T-helper 1 cell treated with Interleukin-12 subunit alpha and Interleukin-12 subunit beta and Interleukin-4 antibody, amounts not matched to agents 30 ng/mL and 1 ng/mL, for 36 hours (primary cell): ENCODE measurements around the gene RER1. TPM values are rescaled to one million over a fixed set of nuclear protein-coding genes. Genes with fewer than 3 reads are reported as not detected.
"Not testable (repeated sequence)": the region's sequence is repeated elsewhere in the genome, so short reads cannot be mapped to it uniquely, and the experiment has no call there.

Experiments
- intact Hi-C: fragments of 100-400 bp; cut with micrococcal nuclease; formaldehyde crosslinking; loops from one replicate; pipeline ENCODE4 v1.15.1; 2024
- total RNA-seq: library from RNA; stranded (reverse); gene quantifications from 2 replicates; pipeline ENCODE4 v1.2.3, GENCODE V29; 2022

RER1 gene
- total RNA-seq, 1 donor from 2014 or later = 162 TPM

DNA sequence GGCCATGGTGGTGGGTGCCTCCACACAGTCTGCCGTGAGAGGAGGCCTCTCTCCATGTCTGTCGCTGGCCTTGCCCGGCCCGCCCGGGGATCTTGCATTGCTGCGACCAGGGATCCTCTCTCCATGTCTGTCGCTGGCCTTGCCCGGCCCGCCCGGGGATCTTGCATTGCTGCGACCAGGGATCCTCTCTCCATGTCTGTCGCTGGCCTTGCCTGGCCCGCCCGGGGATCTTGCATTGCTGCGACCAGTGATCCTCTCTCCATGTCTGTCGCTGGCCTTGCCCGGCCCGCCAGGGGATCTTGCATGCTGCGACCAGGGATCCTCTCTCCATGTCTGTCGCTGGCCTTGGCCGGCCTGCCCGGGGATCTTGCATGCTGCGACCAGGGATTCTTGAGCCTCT, 48.7 kb downstream of the RER1 start:
- intact Hi-C loops = not testable (repeated sequence)

DNA sequence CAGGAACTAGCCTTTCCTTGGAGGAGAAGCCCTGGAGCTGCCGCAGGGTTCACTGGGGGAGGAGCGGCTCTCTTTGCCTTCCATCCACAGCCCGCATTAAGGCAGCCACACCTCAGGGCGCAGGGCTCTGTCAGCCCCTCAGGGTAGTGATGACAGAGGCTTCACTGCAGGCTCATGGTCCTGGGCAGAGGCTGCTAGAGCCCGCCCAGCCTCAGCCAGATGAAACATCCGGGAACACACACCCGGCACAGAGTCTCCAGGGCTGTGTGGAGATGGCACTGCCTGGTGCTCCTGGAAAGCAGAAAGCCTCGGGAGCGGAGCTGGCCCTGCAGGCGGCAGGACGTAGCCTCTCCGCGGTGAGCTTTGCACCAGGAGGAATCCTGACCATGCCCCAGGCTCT, 50.1 kb downstream of the RER1 start:
- intact Hi-C loops = no loop called here

DNA sequence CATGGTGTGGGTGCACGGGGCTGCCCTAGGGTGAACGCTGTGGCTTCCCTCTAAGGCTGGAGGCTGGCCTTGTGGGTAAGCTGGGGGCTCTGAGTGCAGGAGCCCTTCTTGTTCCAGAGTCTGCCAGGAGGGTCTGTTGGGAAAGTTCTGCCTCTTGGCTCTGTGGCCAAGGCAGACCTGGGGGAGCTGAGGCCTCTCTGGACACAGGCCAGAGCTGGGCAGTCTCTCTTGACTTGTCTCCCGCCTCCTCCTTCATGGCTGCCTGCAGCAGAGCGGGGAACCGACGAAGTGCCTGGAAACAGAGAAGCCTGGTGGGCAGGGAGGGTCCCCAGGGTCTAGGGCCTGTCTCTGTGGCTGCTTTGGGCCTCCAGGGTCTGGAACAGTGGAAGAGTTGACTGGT, 51.0 kb downstream of the RER1 start:
- intact Hi-C loops = no loop called here

DNA sequence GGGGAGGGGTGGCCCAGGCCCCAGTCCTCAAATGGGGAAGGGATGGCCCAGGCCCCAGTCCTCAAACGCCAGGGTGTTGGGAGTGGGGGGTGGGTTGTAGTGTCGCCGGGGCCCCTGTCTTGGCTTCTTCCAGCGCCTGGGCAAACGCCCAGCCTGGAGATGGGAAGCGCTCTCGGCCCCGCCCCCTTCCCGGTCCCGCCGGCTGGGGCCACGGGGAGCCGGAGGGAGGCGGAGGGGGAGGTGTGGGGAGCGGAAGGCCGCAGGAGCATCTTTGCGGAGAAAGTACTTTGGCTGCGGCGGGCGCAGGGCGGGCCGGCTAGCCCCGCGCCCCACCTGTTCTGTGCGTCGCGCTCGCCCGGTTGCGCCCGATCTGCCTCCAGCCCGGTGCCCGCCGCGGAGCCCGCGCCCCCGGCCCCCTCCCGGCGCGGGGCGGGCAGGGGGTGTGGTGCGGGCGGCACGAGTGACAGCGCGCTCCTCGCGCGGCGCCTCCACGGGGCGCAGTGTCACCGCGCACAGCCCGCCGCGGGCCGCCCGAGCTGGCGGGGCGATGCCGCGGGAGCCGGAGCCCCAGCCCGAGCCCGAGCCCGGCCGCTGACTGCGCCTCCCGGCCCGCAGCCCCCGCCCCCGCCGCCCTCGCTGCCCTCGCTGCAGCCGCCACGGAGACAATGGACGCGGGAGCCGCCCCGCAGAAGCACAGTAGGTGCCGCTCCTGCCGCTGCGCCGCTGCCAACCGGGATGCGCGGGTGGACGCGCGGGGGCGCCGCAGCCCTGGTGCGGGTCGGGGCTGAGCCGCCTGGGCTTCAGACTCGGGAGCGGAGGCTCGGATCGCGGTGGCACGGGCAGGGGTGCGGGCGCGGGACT, 51.9 kb downstream of the RER1 start:
- intact Hi-C loops = no loop called here

DNA sequence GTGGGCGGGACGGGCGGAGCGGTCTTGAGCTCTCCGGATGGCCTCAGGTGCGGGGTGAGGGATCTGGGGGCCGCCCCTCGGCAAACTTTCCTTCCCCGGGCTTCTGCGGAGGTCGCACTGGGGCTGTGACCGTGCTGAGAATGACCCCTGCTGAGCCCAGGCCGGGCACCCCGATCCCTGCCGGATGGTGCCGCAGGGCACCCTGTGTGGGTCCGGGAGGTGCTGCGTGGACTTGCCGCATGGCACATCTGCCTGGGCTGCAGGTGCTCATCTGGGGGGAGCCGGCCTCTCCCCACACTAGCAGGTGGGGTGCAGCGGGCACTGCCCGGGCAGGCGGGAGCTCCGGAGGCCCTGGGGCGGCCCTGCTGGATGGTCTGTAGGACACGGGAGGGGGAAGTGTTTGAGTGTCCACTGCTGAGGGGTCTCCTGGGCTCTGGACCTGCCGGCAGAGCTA, 52.5 kb downstream of the RER1 start:
- intact Hi-C loops = no loop called here

DNA sequence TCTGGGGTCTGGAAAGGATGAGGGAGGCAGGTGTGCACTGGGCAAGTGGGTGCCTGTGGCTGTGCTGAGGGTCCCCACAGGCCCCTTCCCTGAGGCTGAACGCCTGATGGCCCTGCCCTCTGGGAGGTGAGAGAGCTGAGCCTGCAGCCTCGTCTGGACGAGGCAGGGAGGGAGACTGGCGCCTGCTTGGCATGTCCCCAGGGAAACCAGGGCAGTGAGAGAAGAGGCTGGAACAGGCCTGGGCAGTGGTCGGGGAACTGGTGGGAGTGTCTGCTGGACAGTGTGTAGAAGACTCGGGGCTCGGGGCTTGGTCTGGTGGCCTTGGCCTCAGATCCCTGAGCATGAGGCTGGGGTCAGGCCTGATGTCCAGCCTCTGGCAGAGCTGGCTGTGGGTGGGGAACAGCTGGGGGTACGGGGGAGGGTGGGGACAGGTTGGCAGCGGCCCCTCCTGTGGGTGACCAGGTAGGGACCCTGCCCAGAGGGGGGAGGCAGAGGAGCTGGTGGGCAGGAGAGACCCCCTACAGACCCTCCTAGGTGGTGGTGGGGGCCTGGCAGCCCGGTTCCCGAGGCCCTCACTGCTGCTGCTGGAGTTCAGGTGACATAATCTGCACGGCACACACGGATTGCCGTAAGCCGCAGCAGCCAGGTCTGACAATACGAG, 53.7 kb downstream of the RER1 start:
- intact Hi-C loops = no loop called here

DNA sequence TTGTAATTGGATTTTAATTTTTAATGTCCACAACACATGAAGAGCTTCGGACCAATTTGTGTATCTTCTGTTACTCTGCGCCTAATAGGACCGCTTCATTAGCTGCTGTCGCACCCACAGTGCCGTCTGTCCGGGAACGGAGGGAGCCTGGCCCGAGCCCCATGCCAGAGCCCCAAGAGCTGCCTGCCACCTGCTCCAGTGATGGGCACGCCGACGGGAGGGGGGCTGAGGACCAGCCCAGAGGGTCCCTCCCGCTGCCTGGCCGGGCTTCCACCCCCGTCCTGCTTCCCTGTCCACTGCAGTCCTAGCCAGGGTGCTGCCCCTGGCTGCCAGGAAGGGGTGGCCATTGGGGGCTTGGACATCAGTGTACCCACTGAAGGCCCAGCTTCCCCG, 54.2 kb downstream of the RER1 start:
- intact Hi-C loops = no loop called here

DNA sequence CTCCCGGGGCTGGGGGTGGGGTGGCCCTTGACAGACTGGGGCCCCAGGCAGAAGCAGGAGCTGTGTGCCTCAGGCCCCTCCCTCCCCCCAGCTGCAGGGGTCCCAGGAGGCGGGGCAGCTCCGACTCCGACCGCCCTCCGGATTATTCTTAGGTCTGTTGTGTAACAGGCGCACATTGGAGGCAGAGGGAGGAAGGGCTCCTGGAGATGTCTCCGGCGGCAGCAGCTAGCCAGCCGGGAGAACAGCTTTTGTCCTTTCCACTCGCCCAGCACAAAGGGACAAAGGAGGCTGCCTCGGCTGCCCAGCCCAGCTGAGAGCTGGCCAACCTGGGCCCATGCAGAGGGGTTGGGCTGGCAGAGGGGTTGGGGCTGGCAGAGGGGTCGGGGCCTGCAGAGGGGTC, 54.8 kb downstream of the RER1 start:
- intact Hi-C loops = no loop called here

DNA sequence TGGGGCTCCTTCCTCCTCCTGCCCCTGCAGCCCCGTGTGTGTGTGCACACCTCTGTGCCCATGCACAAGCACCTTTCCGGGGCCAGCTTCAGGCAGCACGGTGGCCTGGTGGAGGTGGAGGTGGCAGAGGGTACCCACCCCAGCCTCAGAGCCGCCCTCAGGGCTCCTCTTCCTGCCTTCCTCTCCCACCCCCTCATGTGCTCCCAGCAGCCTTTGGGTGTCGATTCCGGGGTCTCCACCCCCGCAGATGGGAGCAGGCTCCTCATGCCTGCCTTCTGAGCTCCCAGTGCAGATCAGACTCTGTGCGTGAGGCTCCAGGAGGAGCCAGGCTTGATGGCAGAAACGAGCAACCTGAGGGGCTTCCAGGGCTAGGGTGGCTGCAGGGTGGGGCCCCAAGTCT, 55.2 kb downstream of the RER1 start:
- intact Hi-C loops = no loop called here

DNA sequence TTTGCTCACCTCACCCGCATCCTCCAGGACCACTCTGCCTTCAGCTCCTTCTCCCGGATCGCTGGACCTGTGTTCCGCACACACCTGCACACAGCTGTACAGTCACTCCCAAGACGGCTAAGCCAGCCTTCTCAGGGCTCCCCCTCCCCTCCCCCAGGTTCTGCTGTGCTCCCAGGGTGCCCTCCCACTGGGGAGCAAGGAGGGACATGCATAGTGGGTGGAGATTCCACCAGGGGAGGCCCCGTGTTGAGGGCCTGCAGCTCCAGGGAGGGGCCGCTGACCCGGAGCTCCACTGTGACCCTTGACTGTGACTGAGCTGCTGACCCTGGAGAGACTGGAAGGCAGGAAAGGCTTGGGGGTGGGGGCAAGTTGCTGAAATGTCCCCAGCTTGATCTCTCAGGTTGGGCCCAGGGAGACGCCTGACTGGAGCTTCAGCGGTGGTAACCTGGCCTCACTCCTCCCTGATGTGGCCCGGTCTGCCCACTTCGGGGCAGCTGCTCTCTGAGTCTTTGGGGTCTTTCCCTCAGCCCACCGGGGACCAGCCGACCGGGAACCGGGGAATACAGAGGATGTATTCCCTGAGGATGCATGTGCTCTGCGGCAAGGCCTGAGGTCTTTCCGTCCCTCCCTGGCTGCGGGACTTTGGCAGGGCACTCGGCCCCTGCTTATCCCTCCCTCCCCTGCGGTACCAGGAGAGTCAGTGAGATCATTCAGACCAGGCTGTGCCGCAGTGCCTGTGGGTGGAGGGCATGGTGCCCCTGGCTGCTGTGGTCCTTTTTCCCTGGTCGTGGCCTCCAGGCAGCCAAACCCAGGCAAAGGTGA, 55.8 kb downstream of the RER1 start:
- intact Hi-C loops = no loop called here

DNA sequence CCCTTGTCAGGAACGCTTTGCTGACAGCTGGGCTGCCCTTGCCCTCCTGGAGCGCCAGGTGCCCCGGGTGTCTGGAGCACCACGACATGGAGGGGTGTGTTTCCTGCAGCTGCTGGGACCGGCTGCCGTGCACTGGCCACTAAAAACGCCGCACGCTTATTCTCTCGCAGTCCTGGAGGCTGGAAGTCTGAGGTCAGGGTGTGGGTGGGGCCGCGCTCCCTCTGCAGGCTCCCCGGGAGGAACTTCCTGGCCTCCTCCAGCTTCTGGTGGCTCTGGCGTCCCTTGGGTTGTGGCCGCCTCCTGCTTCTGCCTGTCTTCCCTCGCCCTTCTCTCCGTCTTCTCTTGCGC, 56.4 kb downstream of the RER1 start:
- intact Hi-C loops = no loop called here

DNA sequence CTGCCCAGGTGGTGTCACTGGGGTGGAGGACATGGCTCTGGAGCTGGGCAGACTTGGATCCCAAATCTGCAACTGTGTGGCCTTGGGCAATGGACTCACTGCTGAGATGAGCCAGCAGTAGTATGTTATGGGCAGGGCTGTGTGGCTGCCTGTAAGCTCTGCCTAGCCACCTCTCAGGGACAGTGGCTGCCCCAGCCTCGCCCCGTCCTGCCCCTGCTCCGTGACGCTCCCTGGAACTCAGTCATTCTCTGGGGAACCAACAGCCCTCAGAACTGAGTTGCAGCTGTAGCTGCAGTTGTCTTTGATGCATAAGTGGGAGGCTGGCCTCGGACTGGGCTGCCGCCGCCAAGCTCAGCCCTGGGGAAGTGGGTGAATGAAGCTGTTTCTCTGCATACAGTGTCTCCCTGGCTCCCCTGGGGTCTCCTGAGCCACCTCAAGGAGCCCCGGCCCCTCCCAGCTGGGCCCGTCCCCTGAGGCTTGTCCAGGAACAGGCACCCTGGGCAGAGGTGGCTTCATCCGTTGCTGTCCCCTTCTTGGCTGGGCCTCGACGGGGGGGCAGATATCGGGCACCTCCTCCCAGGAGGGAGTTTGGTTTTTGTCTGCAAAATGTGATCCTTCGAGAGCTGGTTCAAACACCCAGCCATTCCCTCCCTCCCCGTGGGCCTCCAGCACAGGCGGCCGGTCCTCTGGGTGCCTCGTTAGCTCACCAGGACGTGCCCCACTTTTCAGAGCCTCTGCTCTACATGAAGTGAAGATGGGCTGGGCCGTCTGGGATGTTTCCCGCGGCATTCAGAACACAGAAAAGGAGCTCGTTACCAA, 58.2 kb downstream of the RER1 start:
- intact Hi-C loops = no loop called here

DNA sequence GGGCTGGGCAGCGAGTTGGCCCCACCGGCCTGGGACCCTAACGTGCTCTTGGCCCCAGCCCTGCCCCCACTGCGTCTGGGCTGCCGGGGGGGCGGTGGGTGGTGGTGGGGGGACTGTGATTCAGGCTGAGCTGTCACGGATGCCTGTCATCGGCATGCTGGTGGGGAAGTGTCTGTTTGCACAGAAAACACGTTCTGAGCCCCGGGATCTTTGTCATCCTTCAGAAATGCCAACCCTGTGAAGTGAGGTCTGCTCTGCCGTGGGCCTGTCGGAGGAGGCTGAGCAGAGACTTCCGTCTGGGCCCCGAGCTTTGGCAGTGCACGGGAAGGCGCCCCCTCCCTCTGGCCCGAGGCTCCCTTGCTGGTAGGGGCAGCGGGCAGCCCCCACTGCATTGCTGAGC, 60.1 kb downstream of the RER1 start:
- intact Hi-C loops = no loop called here

DNA sequence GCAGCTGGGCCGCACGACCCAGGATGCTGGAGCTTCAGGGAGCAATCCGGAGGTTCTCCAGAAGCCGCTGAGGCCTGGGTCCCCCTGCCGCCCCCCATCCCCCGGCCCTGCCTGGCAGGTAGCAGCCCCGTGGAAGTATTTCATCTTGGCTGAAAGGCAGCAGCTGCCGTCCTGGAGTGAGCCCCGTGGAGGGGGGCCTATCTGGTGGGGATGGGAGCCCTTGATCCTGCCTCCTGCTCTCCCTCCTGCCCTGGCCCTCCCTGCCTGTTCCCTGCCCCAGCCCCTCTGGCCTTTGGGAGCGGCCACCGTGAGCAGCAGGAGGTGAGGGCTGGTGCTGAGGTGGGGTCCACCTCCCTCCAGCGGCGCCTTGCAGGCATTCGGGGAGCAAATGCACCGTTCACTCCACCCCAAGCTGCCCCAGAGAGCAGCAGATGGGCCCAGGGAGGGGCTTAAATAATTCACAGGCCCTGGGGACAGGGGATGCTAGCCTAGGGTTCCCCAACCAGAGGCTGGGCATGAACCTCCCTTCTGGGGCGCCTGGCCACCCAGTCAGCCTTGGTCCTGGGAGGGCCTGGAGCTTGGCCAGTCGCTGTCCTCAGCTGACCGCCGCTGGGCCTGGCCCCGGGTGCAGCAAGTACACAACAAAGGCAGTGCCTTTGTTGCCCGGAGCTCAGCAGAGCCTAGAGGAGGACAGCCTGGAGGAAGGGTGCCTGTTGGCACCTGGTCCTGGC, 60.7 kb downstream of the RER1 start:
- intact Hi-C loops = no loop called here

DNA sequence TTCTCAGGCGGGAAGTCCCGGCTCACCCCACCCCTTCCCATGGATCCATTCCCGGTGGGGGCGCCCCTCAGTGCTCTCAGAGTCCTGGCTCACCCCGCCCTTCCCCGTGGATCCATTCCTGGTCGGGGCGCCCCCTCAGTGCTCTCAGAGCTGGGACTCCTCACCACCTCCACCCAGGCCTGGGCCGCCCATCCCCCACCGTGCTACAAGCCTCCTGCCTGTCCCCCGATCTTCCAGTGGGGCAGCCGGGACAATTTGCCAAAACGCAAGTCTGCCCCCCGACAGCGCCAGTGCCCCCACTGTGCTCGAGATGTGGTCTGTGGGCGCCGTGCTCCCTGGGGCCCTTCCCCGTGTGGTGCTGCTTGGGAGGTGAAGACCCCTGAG, 61.3 kb downstream of the RER1 start:
- intact Hi-C loops = no loop called here

DNA sequence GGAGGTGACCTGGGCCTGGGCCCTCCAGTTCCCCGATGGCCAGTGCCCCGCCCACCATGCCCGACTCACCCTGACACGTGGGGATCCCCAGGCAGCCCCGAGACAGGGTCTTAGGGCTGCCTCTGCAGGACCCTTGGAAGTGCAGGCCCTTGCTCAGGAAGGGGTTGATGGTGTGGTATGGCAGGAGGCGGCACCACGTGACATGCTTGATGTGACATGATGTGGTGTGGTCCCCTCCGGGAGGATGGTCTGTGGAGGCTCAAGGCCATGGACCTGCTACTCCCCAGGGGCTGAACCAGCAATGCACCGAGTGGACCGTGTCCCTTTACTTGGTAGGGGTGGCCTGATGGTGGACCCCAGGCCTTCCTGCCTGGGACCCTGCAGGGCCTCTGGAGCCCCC, 62.6 kb downstream of the RER1 start:
- intact Hi-C loops = no loop called here
